Motor neuron (in vitro differentiated cells): ENCODE measurements around the gene DPPA3. TPM values are rescaled to one million over a fixed set of nuclear protein-coding genes. Genes with fewer than 3 reads are reported as not detected.
A peak's percentile ranks its signal among the peaks of the same experiment; 100 is the strongest.
"Not testable (repeated sequence)": the region's sequence is repeated elsewhere in the genome, so short reads cannot be mapped to it uniquely, and the experiment has no call there.

Source experiments
- ATAC-seq, 8 experiments: fragments of 200-7000 bp; cut with Tn5 transposase; replicated peaks in 6 of 8; 2 replicates each; pipeline ENCODE4 v1.8.0; 2021; ENCODE audit warnings: mild to moderate bottlenecking in 8 of 8, moderate library complexity in 8 of 8
- H3K27ac ChIP-seq, 2 donors: fragments of 250-450 bp; sonication (Bioruptor Pico); 2 replicates each; pipeline ENCODE4 v1.9.0; 2021; ENCODE audit warnings: antibody characterized with exemption in 2 of 2, mild to moderate bottlenecking in 2 of 2, moderate library complexity in 1 of 2
- H3K4me1 ChIP-seq, 2 donors: fragments of 250-450 bp; sonication (Bioruptor Pico); replicated peaks in 1 of 2; 2 replicates each; pipeline ENCODE4 v1.6.1; 2021; ENCODE audit warnings: antibody characterized with exemption in 2 of 2, mild to moderate bottlenecking in 2 of 2, moderate library complexity in 1 of 2
- H3K4me3 ChIP-seq, 5 donors: fragments of 250-450 bp; sonication (Bioruptor Pico); 2 replicates each; pipeline ENCODE4 v1.9.0; 2021; ENCODE audit warnings: antibody characterized with exemption in 5 of 5, mild to moderate bottlenecking in 5 of 5, moderate library complexity in 4 of 5
- WGBS, 10 experiments: fragments of 450-650 bp; shearing (Covaris generic); methylation state at CpG; one replicate each; pipeline ENCODE4 v1.0.0; 2022; 5-methylcytosine and 5-hydroxymethylcytosine counted together
- in situ Hi-C, 9 experiments: fragments of 400-800 bp; cut with MboI; loops; one replicate each; pipeline ENCODE4 v1.15.0; 2021; ENCODE audit warnings: low sequenced_read_pairs in 9 of 9, low pct_unique_long_range_greater_than_20kb in 2 of 9; ENCODE audit not compliant: unreplicated experiment in 9 of 9
- total RNA-seq, 8 experiments: library from RNA; unstranded; fragments of 300-600 nt; gene quantifications; 2 replicates each; pipeline versions ENCODE4 v1.2.3 to v1.2.4, GENCODE V29; 2022

The DPPA3 gene
- under 1 TPM in 2 of 8 experiments, not detected in 6; 0.21 to 0.33 TPM for total RNA-seq

GRCh38 chr12:7711133-7711532 is at the start of gene DPPA3:
Gene DPPA3, plus strand, starts transcription at chr12:7711433. Its CDS starts 138 bp downstream, at chr12:7711571.
- Histone ChIP-seq H3K4me3 (no peak within 1 kb of the TSS), H3K27ac (no peak within 1 kb of the TSS), H3K4me1 (no peaks in the 10 kb centered on the region)
- no peak for ATAC-seq
- WGBS, 10 experiments, result 0 to 92% (median 83%) methylated on average over 1 to 6 of the region's 7 CpGs; no CpG with 5 or more reads in 2 of the 10 experiments
- in situ Hi-C loops, result no loop called here

- Histone ChIP-seq H3K27ac (no peak overlapping the region), H3K4me1 (no peaks in the 10 kb centered on the region), H3K4me3 (no peak overlapping the region)
- ATAC-seq, result no peak
- in situ Hi-C loops, result no loop called here
- WGBS, 10 experiments, result 0 to 80% (median 67%) methylated on average over 1 to 4 of the region's 5 CpGs
These were observed 49.5 kb upstream of the DPPA3 start for GRCh38 chr12:7661741-7662140.

- H3K4me1 ChIP-seq, result no peaks in the 10 kb centered on the region
- WGBS, 10 experiments, result 83 to 100% (median 93%) methylated on average over 1 to 2 of the region's 5 CpGs; no CpG with 5 or more reads in 5 of the 10 experiments
- in situ Hi-C loops, result no loop called here
- no peak overlapping the region for H3K27ac ChIP-seq
- no peak overlapping the region for H3K4me3 ChIP-seq
- no peak for ATAC-seq
These were observed 44.6 kb upstream of the DPPA3 start for GRCh38 chr12:7666595-7666994.

GRCh38 chr12:7667125-7667524 is 44.1 kb upstream of the DPPA3 start:
- Histone ChIP-seq H3K27ac (no peak overlapping the region), H3K4me1 (no peaks in the 10 kb centered on the region), H3K4me3 (no peak overlapping the region)
- ATAC-seq, result peak in 2 of 8 experiments; percentile 27 to 32
- 0 to 100% (median 58%) methylated on average over 1 to 3 of the region's 4 CpGs; no CpG with 5 or more reads in 3 of the 10 experiments for WGBS, 10 experiments
- in situ Hi-C loops, result no loop called here

GRCh38 chr12:7668171-7668570 is 43.1 kb upstream of the DPPA3 start:
- no peak overlapping the region for H3K4me3 ChIP-seq
- ATAC-seq, result no peak
- H3K4me1 ChIP-seq, result no peaks in the 10 kb centered on the region
- in situ Hi-C loops, result no loop called here
- no peak overlapping the region for H3K27ac ChIP-seq
- WGBS, 10 experiments, result 46 to 95% (median 71%) methylated on average over 3 to 5 of the region's 5 CpGs; no CpG with 5 or more reads in 2 of the 10 experiments

GRCh38 chr12:7675455-7675854 is 35.8 kb upstream of the DPPA3 start:
- not testable (repeated sequence) for ATAC-seq, H3K4me3 ChIP-seq, H3K4me1 ChIP-seq, H3K27ac ChIP-seq
- WGBS, 10 experiments, result 29 to 90% (median 71%) methylated on average over 2 to 6 of the region's 6 CpGs; no CpG with 5 or more reads in 6 of the 10 experiments
- in situ Hi-C loops, result loop anchor here in 3 of 9 experiments (10.0 to 25.0 kb wide), 2 partner anchors 129 to 137 kb away; no protein-coding TSS in a partner anchor

- not testable (repeated sequence) for H3K27ac ChIP-seq, H3K4me1 ChIP-seq, H3K4me3 ChIP-seq
- WGBS, 10 experiments, result 0 to 89% (median 54%) methylated on average over 1 to 9 of the region's 9 CpGs; no CpG with 5 or more reads in 3 of the 10 experiments
- ATAC-seq, result peak in 5 of 8 experiments; percentile 37 to 75 (median 68)
- in situ Hi-C loops, result loop anchor here in 3 of 9 experiments (10.0 to 25.0 kb wide), 2 partner anchors 127 to 135 kb away; no protein-coding TSS in a partner anchor
These were observed 33.8 kb upstream of the DPPA3 start for GRCh38 chr12:7677432-7677888.

- in situ Hi-C loops, result loop anchor here in 3 of 9 experiments (10.0 to 25.0 kb wide), 2 partner anchors 126 to 134 kb away; no protein-coding TSS in a partner anchor
These were observed 32.5 kb upstream of the DPPA3 start for GRCh38 chr12:7678744-7679143.

GRCh38 chr12:7679251-7680045 is 31.8 kb upstream of the DPPA3 start:
- Histone ChIP-seq H3K4me3 (no peak overlapping the region), H3K27ac (no peak overlapping the region), H3K4me1 (no peaks in the 10 kb centered on the region)
- no peak for ATAC-seq
- 20 to 89% (median 73%) methylated on average over 3 to 9 of the region's 9 CpGs; no CpG with 5 or more reads in 1 of the 10 experiments for WGBS, 10 experiments
- in situ Hi-C loops, result loop anchor here in 4 of 9 experiments (10.0 to 25.0 kb wide), 2 partner anchors 125 to 133 kb away; no protein-coding TSS in a partner anchor

More at GRCh38 chr12:7678744-7679143, 32.5 kb upstream of the DPPA3 start:
- ATAC-seq, result peak in 3 of 8 experiments; percentile 25 to 79 (median 52)
- Histone ChIP-seq H3K4me1 (no peaks in the 10 kb centered on the region), H3K27ac (no peak overlapping the region), H3K4me3 (no peak overlapping the region)
- 46 to 100% (median 86%) methylated on average over 3 to 8 of the region's 8 CpGs; no CpG with 5 or more reads in 3 of the 10 experiments for WGBS, 10 experiments

- in situ Hi-C loops, result loop anchor here in 3 of 9 experiments (10.0 to 25.0 kb wide), 2 partner anchors 123 to 131 kb away; no protein-coding TSS in a partner anchor
- 0 to 100% (median 59%) methylated on average over 1 to 2 of the region's 2 CpGs; no CpG with 5 or more reads in 2 of the 10 experiments for WGBS, 10 experiments
These were observed 29.7 kb upstream of the DPPA3 start for GRCh38 chr12:7681535-7681934.

GRCh38 chr12:7693793-7694192 is 17.4 kb upstream of the DPPA3 start:
- peaks cover 0 to 16% of the 10 kb centered on the region in 2 donors for H3K4me1 ChIP-seq
- in situ Hi-C loops, result loop anchor here in 2 of 9 experiments (25.0 kb wide), 1 partner anchor 119 kb away; no protein-coding TSS in a partner anchor
- no peak for ATAC-seq
- WGBS, 10 experiments, result 7 to 100% (median 80%) methylated on average over 1 to 5 of the region's 6 CpGs; no CpG with 5 or more reads in 5 of the 10 experiments
- H3K4me3 ChIP-seq, result peak overlapping the region in 2 of 5 donors; percentile 26 to 31
- H3K27ac ChIP-seq, result peak overlapping the region in 1 of 2 donors; percentile 30

More at GRCh38 chr12:7681535-7681934, 29.7 kb upstream of the DPPA3 start:
- H3K4me1 ChIP-seq, result no peaks in the 10 kb centered on the region
- no peak overlapping the region for H3K4me3 ChIP-seq
- ATAC-seq, result no peak
- H3K27ac ChIP-seq, result no peak overlapping the region

- WGBS, 10 experiments, result 7 to 83% (median 43%) methylated on average over 1 to 3 of the region's 3 CpGs; no CpG with 5 or more reads in 3 of the 10 experiments
- Histone ChIP-seq H3K27ac (peak overlapping the region; percentile 65 to 73), H3K4me1 (peaks cover 0 to 16% of the 10 kb centered on the region in 2 donors), H3K4me3 (peak overlapping the region in 2 of 5 donors; percentile 26 to 31)
- in situ Hi-C loops, result loop anchor here in 2 of 9 experiments (25.0 kb wide), 1 partner anchor 118 kb away; no protein-coding TSS in a partner anchor
- ATAC-seq, result peak in 1 of 8 experiments; percentile 3
These were observed 16.5 kb upstream of the DPPA3 start for GRCh38 chr12:7694556-7695236.
